Skeletal muscle satellite cell (primary cell): ENCODE measurements around the gene ARID1B.

Experiments
- H3K27me3 ChIP-seq: 2 replicates; pipeline ENCODE4 v1.7.0; 2013; ENCODE audit warnings: low read length; ENCODE audit not compliant: control insufficient read depth, insufficient read depth
- H3K36me3 ChIP-seq: 2 replicates; pipeline ENCODE4 v1.7.0; 2013; ENCODE audit warnings: mild to moderate bottlenecking, control low read depth, low read length; ENCODE audit not compliant: insufficient read depth
- H3K4me1 ChIP-seq: 2 replicates; pipeline ENCODE4 v1.7.0; 2013; ENCODE audit warnings: low read length; ENCODE audit not compliant: control insufficient read depth, insufficient read depth
- H3K4me2 ChIP-seq: 2 replicates; pipeline ENCODE4 v1.7.0; 2013; ENCODE audit warnings: mild to moderate bottlenecking, low read length
- H3K4me3 ChIP-seq: 2 replicates; pipeline ENCODE4 v1.7.0; 2013; ENCODE audit warnings: low read length
- H3K9ac ChIP-seq: 2 replicates; pipeline ENCODE4 v1.7.0; 2013; ENCODE audit warnings: mild to moderate bottlenecking, low read depth, low read length, moderate library complexity
- H3K9me3 ChIP-seq: replicated peaks from 2 replicates; pipeline ENCODE4 v1.7.0; 2013; ENCODE audit warnings: mild to moderate bottlenecking, control low read depth, low read length

Gene ARID1B

DNA sequence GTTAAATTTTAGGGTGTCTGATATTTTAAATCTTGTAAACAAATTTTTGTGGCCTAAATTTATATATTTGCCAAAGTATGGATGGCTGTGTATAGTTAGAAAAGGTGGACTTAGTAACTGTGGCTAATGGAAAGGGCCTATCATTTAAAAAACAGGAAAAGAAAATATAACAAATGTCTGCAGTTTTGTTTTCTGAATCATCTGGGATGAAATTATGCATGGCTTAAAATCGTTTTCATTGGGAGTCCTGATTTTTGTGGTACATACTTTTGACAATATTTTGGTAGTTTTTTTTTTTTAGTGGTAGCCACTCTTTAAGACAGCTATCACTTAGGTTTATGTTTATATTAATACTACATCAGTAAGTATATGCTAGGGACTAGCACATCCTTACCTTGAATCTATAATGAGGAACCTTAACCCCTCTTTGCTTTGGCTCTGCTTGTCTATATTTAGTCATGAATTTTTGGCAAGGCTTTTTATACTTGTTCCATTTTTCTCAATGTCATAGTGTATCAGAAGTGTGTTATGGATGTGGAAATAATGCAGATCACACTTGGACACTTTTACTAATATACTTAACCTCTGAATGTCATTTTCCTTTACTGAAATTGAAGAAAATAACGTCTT, 5.6 kb downstream of the ARID1B start:
- Histone ChIP-seq H3K9ac (peak overlapping the region; percentile 91), H3K36me3 (peaks cover 3% of the 10 kb centered on the region), H3K9me3 (no peaks in the 10 kb centered on the region), H3K4me2 (peak overlapping the region; percentile 91), H3K4me3 (peak overlapping the region; percentile 70), H3K27me3 (no peaks in the 10 kb centered on the region), H3K4me1 (peaks cover 25% of the 10 kb centered on the region)

GRCh38 chr6:156783958-156784357, 6.8 kb downstream of the ARID1B start:
- Histone ChIP-seq H3K9ac (peak overlapping the region; percentile 91), H3K27me3 (no peaks in the 10 kb centered on the region), H3K36me3 (peaks cover 3% of the 10 kb centered on the region), H3K4me3 (peak overlapping the region; percentile 55), H3K4me1 (peaks cover 25% of the 10 kb centered on the region), H3K9me3 (no peaks in the 10 kb centered on the region), H3K4me2 (peak overlapping the region; percentile 91)

DNA sequence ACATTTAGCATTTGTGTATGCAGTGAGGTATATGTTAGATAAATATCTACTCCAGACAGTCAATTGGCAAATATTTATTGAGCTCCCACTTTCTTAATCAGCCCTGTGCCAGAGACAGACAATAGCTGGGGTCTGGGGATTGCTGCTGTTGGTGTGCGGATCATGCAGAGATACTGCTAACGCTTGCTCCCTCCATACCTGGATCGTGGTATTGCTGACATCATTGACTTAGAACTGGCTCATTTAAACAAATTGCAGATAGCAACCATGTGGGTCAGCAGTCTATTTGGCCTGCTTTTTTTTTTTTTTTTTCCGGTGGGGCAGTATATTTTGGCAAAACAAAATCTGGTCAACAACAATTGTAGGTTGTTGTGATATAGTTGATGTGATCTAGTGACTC, 9.5 kb downstream of the ARID1B start:
- no peak overlapping the region for H3K4me2 ChIP-seq
- peaks cover 3% of the 10 kb centered on the region for H3K36me3 ChIP-seq
- H3K27me3 ChIP-seq = no peaks in the 10 kb centered on the region
- H3K4me1 ChIP-seq = peaks cover 27% of the 10 kb centered on the region
- no peaks in the 10 kb centered on the region for H3K9me3 ChIP-seq
- no peak overlapping the region for H3K4me3 ChIP-seq
- no peak overlapping the region for H3K9ac ChIP-seq

GRCh38 chr6:156787569-156788492, 10.7 kb downstream of the ARID1B start:
- no peaks in the 10 kb centered on the region for H3K9me3 ChIP-seq
- peaks cover 3% of the 10 kb centered on the region for H3K36me3 ChIP-seq
- H3K4me2 ChIP-seq = no peak overlapping the region
- H3K4me3 ChIP-seq = no peak overlapping the region
- H3K4me1 ChIP-seq = peaks cover 22% of the 10 kb centered on the region
- no peaks in the 10 kb centered on the region for H3K27me3 ChIP-seq
- no peak overlapping the region for H3K9ac ChIP-seq

- H3K9me3 ChIP-seq = no peaks in the 10 kb centered on the region
- no peak overlapping the region for H3K4me2 ChIP-seq
- H3K4me3 ChIP-seq = no peak overlapping the region
- peaks cover 3% of the 10 kb centered on the region for H3K36me3 ChIP-seq
- no peak overlapping the region for H3K9ac ChIP-seq
- H3K4me1 ChIP-seq = peaks cover 9% of the 10 kb centered on the region
- H3K27me3 ChIP-seq = no peaks in the 10 kb centered on the region
These were observed 12.1 kb downstream of the ARID1B start for GRCh38 chr6:156789081-156789943.

- Histone ChIP-seq H3K4me3 (no peak overlapping the region), H3K4me2 (peak overlapping the region; percentile 59), H3K36me3 (no peaks in the 10 kb centered on the region), H3K27me3 (no peaks in the 10 kb centered on the region), H3K9ac (no peak overlapping the region), H3K4me1 (peaks cover 14% of the 10 kb centered on the region), H3K9me3 (no peaks in the 10 kb centered on the region)
These were observed 13.6 kb downstream of the ARID1B start for GRCh38 chr6:156790711-156791319.

DNA sequence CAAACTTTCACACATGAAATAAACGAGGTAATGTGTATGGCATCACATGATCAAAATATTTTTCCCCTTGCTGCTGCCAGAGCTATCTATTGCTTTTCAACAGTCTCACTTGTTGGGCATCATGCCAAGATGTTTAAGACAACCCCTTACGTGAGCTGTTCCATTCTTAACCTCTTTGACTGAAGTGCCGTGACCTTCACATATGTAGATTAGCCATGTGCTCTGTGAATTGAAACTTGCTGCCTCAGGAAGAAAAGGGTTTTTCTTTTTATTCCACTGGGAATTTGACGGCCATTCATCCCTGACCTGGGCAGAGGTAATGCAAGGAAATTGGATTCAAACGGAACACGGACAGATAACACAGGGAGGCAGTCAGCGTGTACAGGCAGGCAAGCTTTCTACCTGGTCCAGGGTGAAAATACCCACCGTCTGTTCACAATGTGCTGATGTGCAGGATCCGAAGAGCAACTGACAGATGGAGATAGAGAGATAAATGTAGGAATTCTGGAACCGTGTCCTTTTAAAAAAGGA, 14.2 kb downstream of the ARID1B start:
- peak overlapping the region; percentile 59 for H3K4me2 ChIP-seq
- no peaks in the 10 kb centered on the region for H3K36me3 ChIP-seq
- no peak overlapping the region for H3K9ac ChIP-seq
- H3K9me3 ChIP-seq = no peaks in the 10 kb centered on the region
- H3K4me3 ChIP-seq = no peak overlapping the region
- no peaks in the 10 kb centered on the region for H3K27me3 ChIP-seq
- H3K4me1 ChIP-seq = peaks cover 20% of the 10 kb centered on the region

- no peaks in the 10 kb centered on the region for H3K9me3 ChIP-seq
- no peak overlapping the region for H3K9ac ChIP-seq
- H3K36me3 ChIP-seq = no peaks in the 10 kb centered on the region
- peaks cover 24% of the 10 kb centered on the region for H3K4me1 ChIP-seq
- H3K4me3 ChIP-seq = no peak overlapping the region
- H3K27me3 ChIP-seq = no peaks in the 10 kb centered on the region
- H3K4me2 ChIP-seq = no peak overlapping the region
These were observed 16.0 kb downstream of the ARID1B start for GRCh38 chr6:156793200-156793599.

DNA sequence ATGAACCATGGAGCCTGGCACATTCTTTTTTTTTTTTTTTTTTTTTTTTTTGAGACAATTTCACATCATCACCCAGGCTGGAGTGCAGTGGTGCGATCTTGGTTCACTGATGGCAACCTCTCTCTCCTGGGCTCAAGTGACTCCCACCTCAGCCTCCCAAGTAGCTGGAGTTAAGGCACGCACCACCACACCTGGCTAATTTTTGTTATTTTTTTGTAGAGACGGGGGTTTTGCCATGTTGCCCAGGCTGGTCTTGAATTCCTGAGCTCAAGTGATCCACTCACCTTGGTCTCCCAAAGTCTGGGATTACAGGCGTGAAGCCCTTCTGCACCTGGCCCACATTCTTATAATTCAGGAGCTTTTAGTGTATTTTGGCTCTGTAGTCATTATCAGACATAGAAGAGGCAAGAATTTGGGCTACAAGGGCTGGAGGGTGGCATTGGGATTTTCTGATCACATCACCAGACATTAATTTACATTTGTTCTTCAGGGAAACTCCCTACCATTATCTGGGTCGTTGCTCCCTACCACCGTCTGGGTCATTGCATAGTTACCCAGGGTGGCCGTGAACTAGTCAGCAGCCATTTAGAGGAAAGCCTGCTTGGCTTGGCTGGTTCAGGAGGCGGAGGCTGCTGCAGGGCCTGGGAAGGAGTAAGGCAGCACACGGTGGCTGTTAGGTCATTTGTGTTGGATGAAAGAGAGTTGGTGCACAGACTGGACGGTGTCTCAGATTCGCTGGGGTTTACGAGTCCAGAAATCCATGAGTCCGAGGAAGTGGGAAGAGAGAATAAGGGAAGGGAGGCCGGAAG, 17.6 kb downstream of the ARID1B start:
- H3K4me1 ChIP-seq = peaks cover 24% of the 10 kb centered on the region
- no peaks in the 10 kb centered on the region for H3K36me3 ChIP-seq
- no peak overlapping the region for H3K4me3 ChIP-seq
- H3K9me3 ChIP-seq = no peaks in the 10 kb centered on the region
- no peaks in the 10 kb centered on the region for H3K27me3 ChIP-seq
- H3K4me2 ChIP-seq = no peak overlapping the region
- no peak overlapping the region for H3K9ac ChIP-seq

- peak overlapping the region; percentile 58 for H3K9ac ChIP-seq
- no peaks in the 10 kb centered on the region for H3K36me3 ChIP-seq
- no peaks in the 10 kb centered on the region for H3K9me3 ChIP-seq
- H3K4me2 ChIP-seq = peak overlapping the region; percentile 74
- no peaks in the 10 kb centered on the region for H3K27me3 ChIP-seq
- H3K4me3 ChIP-seq = peak overlapping the region; percentile 65
- H3K4me1 ChIP-seq = peaks cover 22% of the 10 kb centered on the region
These were observed 18.6 kb downstream of the ARID1B start for GRCh38 chr6:156795825-156796224.
